ENCODE results near the gene C10orf71. TPM values are rescaled to one million over a fixed set of nuclear protein-coding genes. Genes with fewer than 3 reads are reported as not detected.

The C10orf71 gene
- total RNA-seq, 2 experiments from 2014 or later = not detected

DNA sequence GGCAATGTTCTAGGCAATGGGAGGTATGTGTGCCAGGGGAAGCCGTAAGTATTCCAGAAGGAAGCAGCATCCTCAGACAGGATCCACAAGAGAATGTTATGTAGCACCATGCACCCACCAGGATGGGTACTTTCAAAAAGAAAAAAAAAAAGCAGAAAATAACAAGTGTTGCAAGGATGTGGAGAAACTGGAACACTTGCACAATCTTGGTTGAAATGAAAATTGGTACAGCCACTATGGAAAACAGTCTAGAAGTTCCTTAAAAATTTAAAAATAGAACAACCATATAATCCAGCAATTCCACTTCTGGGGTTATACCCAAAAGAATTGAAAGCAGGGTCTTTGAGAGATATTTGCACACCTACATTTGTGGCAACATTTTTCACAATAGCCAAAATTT is 20.2 kb downstream of the C10orf71 start:
- no peak for ATAC-seq
- peaks cover 8% of the 10 kb centered on the region for H3K27me3 Mint-ChIP-seq
- DNase-seq = no peak
- no peaks in the 10 kb centered on the region for H3K9me3 Mint-ChIP-seq (ENCODE audit: low read depth)
- H3K27ac Mint-ChIP-seq = no peak overlapping the region
- CTCF ChIA-PET = no interaction called here
- no peaks in the 10 kb centered on the region for H3K36me3 Mint-ChIP-seq
- no peak overlapping the region for H3K4me3 Mint-ChIP-seq
- H3K4me1 Mint-ChIP-seq = peaks cover 7% of the 10 kb centered on the region

DNA sequence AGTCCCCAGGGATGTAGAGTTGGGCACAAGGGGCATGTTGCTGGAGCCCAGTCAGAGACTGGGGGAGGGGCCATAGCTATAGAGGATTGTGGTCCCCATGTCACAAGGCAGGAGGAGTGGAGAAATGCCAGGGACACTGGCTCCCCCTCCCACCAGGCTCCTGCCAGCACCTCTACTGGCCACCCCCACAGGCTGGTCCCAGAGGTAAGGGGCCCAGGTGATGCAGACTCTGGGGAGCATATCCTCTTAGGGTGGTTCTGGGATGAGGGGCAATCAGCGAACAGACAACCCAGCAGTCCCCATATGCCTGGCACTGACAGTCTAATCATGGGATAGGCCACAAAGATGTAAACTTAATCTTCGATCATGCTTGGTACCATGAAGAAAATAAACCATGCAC is 21.2 kb downstream of the C10orf71 start:
- Mint-ChIP-seq H3K9me3 (ENCODE audit: low read depth) (no peaks in the 10 kb centered on the region), H3K4me1 (peaks cover 7% of the 10 kb centered on the region), H3K27me3 (peaks cover 4% of the 10 kb centered on the region), H3K4me3 (no peak overlapping the region), H3K27ac (no peak overlapping the region), H3K36me3 (no peaks in the 10 kb centered on the region)
- CTCF ChIA-PET = no interaction called here
- no peak for ATAC-seq
- DNase-seq = peak; percentile 21

DNA sequence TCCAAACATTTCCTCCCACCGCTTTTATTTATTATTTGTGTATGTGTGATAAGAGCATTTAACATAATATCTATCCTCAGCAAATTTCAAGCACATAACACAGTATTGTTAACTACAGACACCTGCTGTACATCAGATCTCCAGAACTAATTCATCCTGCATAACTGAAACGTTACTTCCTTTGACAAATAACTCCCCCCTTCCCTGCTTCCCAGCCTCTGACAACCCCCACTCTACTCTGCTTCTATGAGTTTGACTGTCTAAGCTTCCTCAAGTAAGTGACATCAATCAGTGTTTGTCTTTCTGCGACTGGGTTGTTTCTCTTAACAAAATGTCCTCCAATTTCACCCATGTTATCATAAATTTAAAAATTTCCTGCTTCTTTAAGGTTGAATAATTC is 22.1 kb downstream of the C10orf71 start:
- H3K4me3 Mint-ChIP-seq = no peak overlapping the region
- peaks cover 7% of the 10 kb centered on the region for H3K4me1 Mint-ChIP-seq
- H3K36me3 Mint-ChIP-seq = no peaks in the 10 kb centered on the region
- CTCF ChIA-PET = no interaction called here
- no peaks in the 10 kb centered on the region for H3K9me3 Mint-ChIP-seq (ENCODE audit: low read depth)
- DNase-seq (no peak), ATAC-seq (no peak)
- no peak overlapping the region for H3K27ac Mint-ChIP-seq
- H3K27me3 Mint-ChIP-seq = peaks cover 4% of the 10 kb centered on the region

DNA sequence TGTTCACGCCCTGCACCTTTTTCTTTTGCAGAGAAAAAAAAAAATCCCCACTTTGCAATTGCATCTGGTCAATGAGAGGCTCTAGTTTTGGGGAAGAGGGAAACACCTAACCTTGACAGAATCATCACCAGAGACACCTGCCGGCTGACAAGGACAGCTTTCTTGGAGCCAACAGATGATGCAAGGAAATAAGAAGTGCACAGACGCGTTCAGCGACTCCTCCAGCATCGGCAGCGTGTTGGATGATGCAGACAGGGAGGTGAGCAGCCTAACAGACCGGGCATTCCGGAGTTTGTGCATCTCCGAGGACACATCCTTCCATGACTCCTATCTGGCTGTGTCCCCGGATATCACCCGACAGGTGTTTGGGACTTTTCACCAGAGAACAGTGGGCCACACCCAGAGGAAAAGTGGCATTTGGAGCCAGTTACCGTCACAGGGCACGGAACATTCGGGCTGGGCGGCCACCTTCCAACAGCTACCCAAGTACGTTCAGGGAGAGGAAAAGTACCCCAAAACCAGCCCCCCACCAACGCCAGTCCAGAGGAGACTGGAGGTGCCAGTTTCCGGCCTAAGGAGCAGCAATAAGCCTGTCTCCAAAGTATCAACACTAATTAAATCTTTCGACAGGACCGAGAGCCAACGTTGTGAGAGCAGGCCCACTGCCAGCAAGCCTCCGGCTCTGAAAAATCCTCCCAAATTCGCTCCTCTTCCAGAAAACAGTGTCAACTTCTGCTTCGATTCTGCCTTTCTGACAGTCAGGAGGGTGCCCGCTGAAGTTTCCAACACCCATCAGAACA is 23.6 kb downstream of the C10orf71 start:
- CTCF ChIA-PET = no interaction called here
- peaks cover 7% of the 10 kb centered on the region for H3K4me1 Mint-ChIP-seq
- H3K9me3 Mint-ChIP-seq (ENCODE audit: low read depth) = no peaks in the 10 kb centered on the region
- H3K36me3 Mint-ChIP-seq = no peaks in the 10 kb centered on the region
- DNase-seq (no peak), ATAC-seq (no peak)
- H3K27me3 Mint-ChIP-seq = peaks cover 4% of the 10 kb centered on the region
- no peak overlapping the region for H3K27ac Mint-ChIP-seq
- no peak overlapping the region for H3K4me3 Mint-ChIP-seq

DNA sequence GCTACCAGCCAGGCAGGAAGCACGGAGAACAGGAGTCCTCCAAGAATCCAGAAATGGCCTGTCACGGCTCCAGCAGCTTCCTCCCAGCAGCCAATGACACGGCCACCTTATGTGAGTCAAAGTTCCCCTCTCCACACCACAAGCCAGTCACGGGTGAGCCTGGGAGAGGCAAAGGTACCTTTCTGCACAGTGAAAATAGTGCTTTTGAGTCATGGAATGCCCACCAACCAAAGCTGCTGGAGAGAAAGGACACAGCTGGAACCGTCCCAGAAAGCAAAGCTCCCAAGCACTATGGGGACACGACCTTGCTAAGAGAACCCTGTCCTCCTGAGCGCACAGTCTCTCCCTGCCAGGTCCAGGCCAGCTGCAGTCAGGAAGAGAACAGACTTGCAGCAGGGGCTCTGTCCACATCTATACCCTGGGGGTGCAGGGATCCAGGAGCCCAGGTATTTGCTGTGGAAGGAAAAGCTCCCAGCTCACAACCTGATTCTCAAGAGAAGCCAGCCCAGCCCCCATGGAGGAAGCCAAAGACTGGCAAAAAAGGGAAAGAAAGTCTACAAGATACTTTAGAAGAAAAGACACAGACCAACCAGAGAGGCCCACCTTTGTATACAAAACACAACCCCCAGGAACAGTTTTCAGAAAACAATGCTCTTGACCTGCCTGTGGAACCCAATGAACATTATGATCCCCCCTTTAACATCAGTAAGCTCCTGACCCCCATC is 24.4 kb downstream of the C10orf71 start:
- Mint-ChIP-seq H3K4me3 (no peak overlapping the region), H3K36me3 (no peaks in the 10 kb centered on the region), H3K27me3 (peaks cover 4% of the 10 kb centered on the region), H3K9me3 (ENCODE audit: low read depth) (no peaks in the 10 kb centered on the region), H3K4me1 (peaks cover 4% of the 10 kb centered on the region), H3K27ac (no peak overlapping the region)
- CTCF ChIA-PET = no interaction called here
- ATAC-seq = no peak
- no peak for DNase-seq

DNA sequence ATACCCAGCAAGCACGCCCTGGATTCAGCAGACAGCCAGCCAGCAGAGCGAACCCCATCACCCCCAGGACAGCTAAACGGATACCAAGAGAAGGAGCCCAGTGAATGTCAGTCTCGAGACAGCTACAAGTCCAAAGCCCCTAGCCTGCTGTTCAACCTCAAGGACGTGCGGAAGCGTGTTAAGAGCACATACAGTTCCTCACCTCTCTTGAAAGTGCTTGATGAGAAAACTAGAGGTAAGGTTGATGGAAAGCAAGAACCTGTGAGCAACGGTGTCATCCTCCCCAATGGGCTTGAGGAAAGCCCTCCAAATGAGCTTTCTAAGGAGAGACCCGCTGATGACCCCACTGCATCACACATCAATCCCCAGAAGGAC is 24.9 kb downstream of the C10orf71 start:
- DNase-seq (no peak), ATAC-seq (no peak)
- CTCF ChIA-PET = no interaction called here
- Mint-ChIP-seq H3K4me3 (no peak overlapping the region), H3K36me3 (no peaks in the 10 kb centered on the region), H3K27ac (no peak overlapping the region), H3K27me3 (peaks cover 2% of the 10 kb centered on the region), H3K4me1 (no peaks in the 10 kb centered on the region), H3K9me3 (ENCODE audit: low read depth) (no peaks in the 10 kb centered on the region)

DNA sequence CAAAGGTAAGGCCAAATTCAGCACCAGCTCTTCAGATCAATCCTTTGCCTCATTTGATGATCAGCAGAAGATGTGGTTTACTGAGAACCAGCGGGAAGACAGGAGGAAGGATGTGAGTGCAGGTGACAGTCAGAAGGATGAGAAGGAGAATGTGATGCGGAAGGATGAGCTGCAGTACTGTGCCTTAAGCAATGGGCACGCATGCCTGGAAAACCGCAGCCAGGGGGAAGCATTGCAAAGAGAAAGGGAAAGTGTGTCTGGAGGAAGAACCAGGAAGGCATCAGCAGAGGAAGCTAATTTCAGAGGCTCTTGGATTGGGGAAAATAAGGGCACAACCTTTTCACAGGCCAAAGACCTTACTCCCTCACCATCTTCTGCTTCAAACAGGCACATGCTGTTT is 25.7 kb downstream of the C10orf71 start:
- H3K4me3 Mint-ChIP-seq = no peak overlapping the region
- peaks cover 2% of the 10 kb centered on the region for H3K27me3 Mint-ChIP-seq
- no peaks in the 10 kb centered on the region for H3K4me1 Mint-ChIP-seq
- no peak overlapping the region for H3K27ac Mint-ChIP-seq
- no peaks in the 10 kb centered on the region for H3K9me3 Mint-ChIP-seq (ENCODE audit: low read depth)
- DNase-seq (no peak), ATAC-seq (no peak)
- CTCF ChIA-PET = no interaction called here
- H3K36me3 Mint-ChIP-seq = no peaks in the 10 kb centered on the region

DNA sequence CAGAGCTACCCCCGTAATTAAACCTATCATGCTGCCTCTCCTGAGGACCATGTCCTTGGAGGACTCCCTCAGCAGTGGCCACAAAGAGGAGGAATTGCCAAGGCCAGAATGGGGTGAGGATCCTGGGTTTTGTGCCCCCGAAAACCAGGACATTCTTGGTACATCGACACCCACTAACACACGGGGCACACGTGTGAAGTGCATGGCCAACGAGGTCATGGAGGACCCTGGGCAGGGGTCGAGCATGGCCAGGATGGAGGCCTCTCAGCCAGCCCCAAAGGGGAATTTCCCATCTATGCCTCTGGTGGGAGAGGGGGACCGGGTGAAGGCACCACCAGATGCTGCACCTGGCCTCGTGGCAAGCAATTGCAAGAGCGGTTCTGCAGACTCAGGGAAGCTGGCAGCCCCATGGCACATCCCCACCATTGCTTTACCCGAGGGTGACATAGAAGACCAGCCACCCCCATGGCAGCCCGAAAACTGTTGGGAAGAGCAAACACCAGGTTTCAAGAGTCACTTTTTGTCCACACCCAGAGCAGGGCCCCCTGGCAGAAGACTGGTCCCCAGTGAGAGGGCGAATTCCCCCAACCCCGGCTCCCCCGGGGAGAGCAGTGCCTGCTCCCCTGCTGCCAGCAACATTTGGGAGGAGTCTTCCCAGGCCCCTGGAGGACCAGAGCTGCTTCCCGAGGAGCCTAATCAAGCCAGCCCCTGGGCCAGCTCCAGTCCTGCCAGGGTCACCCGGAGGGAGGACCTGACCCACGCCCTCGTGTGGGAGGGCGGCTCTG is 26.4 kb downstream of the C10orf71 start:
- ATAC-seq (no peak), DNase-seq (no peak)
- no peaks in the 10 kb centered on the region for H3K36me3 Mint-ChIP-seq
- H3K27ac Mint-ChIP-seq = no peak overlapping the region
- no peak overlapping the region for H3K4me3 Mint-ChIP-seq
- no peaks in the 10 kb centered on the region for H3K4me1 Mint-ChIP-seq
- CTCF ChIA-PET = no interaction called here
- peaks cover 2% of the 10 kb centered on the region for H3K27me3 Mint-ChIP-seq
- no peaks in the 10 kb centered on the region for H3K9me3 Mint-ChIP-seq (ENCODE audit: low read depth)

DNA sequence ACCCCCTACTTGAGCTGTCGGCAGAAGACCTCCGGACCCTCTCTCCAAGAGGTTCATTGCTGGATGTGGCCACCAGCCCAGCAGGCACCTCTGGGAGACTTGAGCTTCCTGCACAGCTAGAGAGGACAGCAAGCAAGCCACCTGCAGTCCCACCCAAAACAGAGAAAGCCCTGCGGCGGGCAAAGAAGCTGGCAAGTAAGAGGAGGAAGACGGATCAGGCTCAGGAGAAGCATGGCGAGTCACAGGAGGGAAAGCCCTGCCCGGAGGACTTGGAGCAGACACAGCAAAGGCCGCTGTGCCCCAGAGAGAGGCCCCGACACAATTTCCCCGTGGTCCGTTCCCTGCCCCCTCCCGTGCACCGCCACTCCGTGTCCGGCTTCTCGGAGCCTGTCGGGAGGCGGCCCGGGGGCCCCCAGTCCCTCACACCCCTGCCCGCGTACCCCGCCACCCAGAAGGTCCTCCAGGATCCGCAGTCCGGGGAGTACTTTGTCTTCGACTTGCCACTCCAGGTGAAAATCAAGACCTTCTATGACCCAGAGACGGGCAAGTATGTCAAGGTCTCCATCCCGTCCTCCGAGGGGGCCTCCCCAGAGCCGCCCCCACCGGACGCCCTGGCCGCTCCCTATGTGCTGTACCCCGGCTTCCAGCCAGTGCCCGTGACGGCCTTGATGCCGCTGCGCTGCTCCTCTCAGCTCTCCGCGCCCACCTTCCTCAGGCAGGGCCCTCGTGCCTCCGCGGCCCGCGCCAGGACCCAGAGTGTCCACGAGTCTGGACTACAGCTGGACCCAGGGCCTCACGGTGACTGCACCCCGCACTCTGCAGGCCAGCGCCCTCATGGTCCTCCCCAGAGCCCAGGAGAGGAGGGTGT is 27.2 kb downstream of the C10orf71 start:
- H3K36me3 Mint-ChIP-seq = no peaks in the 10 kb centered on the region
- CTCF ChIA-PET = no interaction called here

DNA sequence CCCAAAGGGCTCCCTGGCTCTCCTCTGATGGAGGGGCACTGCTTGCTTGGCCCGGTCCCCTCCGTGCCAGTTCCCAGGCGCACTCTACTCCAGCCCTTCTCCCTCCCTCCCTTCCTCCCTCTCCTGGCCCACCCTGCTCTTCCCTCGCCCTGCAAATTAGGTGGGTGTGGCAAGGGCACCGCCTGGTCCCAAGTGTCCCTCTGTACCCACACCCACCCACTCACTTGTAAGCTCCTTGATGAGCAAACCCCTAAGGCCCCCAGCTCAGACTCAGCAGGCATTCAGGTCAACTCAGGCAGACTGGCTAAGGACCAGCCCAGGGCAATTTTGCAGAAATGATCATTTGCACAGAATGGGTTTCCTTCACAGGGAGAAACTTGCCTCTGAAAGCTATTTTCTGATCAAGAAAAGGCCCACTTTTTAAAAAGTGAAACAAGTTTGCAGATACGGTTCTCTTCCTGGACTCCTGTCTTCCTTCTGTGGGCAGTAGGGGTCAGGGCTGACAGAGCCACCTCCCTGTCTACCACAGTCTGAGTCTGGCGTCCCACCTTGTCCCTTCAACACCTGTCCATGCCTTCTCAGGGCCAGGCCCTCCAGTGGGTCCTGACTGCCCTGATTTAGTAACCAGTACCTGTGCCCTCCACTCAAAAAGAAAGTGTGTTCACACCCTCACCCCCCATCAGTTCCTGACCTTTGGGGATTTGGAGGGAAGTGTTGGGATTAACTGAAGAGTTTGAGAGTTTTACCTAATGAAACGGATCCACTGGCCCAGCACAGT is 28.3 kb downstream of the C10orf71 start:
- H3K36me3 Mint-ChIP-seq = no peaks in the 10 kb centered on the region
- H3K27me3 Mint-ChIP-seq = no peaks in the 10 kb centered on the region
- CTCF ChIA-PET = no interaction called here
- H3K27ac Mint-ChIP-seq = no peak overlapping the region
- H3K9me3 Mint-ChIP-seq (ENCODE audit: low read depth) = no peaks in the 10 kb centered on the region
- no peak overlapping the region for H3K4me3 Mint-ChIP-seq
- DNase-seq (no peak), ATAC-seq (no peak)
- no peaks in the 10 kb centered on the region for H3K4me1 Mint-ChIP-seq

More for the DNA sequence above, 27.2 kb downstream of the C10orf71 start:
- DNase-seq (no peak), ATAC-seq (no peak)
- H3K27me3 Mint-ChIP-seq = peaks cover 2% of the 10 kb centered on the region
- H3K27ac Mint-ChIP-seq = no peak overlapping the region
- H3K9me3 Mint-ChIP-seq (ENCODE audit: low read depth) = no peaks in the 10 kb centered on the region
- no peaks in the 10 kb centered on the region for H3K4me1 Mint-ChIP-seq
- H3K4me3 Mint-ChIP-seq = no peak overlapping the region

DNA sequence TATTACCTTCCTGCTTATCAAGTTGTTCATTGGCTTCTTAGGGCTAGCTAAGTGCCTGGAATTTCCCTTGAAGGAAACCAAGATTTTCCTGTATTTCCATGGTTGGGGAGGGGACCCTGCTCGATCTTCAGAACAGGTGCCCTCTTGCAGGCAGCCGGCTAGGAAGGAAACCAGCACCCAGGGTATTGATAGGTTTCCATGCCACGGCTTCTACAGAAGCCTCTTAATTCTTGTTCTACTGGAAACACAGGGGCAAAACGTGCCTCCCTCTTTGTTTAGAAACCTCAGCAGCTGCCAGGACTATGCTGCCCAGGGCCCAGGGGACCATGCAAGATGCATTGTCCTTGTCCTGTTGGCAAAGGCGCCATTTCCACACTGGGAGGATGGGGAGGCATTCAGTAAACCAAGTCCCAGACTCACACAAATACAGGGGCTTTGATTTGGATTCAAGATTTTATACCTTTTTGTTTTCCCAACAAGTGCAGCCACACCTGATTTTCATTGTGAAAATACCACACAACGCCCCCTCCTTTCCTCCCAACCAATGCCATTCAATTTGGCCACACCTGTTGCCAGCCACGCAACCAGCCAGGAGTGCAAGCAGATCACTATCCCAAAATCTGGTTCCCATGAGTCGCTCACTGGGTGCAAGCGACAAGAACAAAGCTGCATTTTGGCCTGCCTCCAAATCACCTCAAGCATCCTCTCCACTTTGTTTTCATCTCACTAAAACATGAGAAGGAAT is 29.6 kb downstream of the C10orf71 start:
- H3K4me3 Mint-ChIP-seq = no peak overlapping the region
- no peaks in the 10 kb centered on the region for H3K9me3 Mint-ChIP-seq (ENCODE audit: low read depth)
- no peak for ATAC-seq
- CTCF ChIA-PET = no interaction called here
- H3K4me1 Mint-ChIP-seq = no peaks in the 10 kb centered on the region
- H3K27ac Mint-ChIP-seq = no peak overlapping the region
- DNase-seq = no peak
- no peaks in the 10 kb centered on the region for H3K27me3 Mint-ChIP-seq
- H3K36me3 Mint-ChIP-seq = no peaks in the 10 kb centered on the region

DNA sequence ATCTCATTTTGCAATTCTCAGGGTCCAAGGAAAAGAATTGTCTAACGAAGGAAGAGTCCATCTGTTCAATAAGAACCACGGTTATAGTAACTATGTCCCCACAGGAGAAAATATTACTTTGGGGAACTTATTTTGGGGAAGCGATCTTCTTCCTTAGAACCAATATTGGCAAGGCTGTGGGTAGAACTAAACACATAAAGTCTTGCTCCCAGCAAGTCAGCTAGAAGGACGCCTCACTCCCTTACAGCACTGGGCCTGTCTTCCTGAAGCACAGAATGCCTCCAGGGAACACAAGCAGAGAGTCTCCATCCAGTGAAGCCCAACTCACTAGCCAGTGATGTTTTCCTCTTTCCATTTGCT is 30.2 kb downstream of the C10orf71 start:
- ATAC-seq (no peak), DNase-seq (no peak)
- H3K4me1 Mint-ChIP-seq = no peaks in the 10 kb centered on the region
- no peaks in the 10 kb centered on the region for H3K36me3 Mint-ChIP-seq
- no peaks in the 10 kb centered on the region for H3K27me3 Mint-ChIP-seq
- H3K9me3 Mint-ChIP-seq (ENCODE audit: low read depth) = no peaks in the 10 kb centered on the region
- no peak overlapping the region for H3K4me3 Mint-ChIP-seq
- no peak overlapping the region for H3K27ac Mint-ChIP-seq
- CTCF ChIA-PET = no interaction called here
